Measurements from ENCODE around the gene REX1BD.
"Not testable (repeated sequence)": the region's sequence is repeated elsewhere in the genome, so short reads cannot be mapped to it uniquely, and the experiment has no call there.

REX1BD gene

GRCh38 chr19:18587962-18588610 lies 512 bp upstream of the REX1BD start:
- H3K9me3 Mint-ChIP-seq, result no peaks in the 10 kb centered on the region
- H3K27ac Mint-ChIP-seq, result peak overlapping the region; percentile 82 to 96 (median 83)
- peaks cover 20% of the 10 kb centered on the region for H3K4me1 Mint-ChIP-seq
- no peaks in the 10 kb centered on the region for H3K36me3 Mint-ChIP-seq (ENCODE audit: low read depth)
- H3K4me3 Mint-ChIP-seq, result peak overlapping the region; percentile 86 to 90 (median 87)
- peaks cover 18% of the 10 kb centered on the region for H3K27me3 Mint-ChIP-seq (ENCODE audit: low read depth)
- no peak for TF ChIP-seq CTCF (IDR thresholded peaks at IDR 0.05; ENCODE audit: unreplicated experiment in 3 of 3)

GRCh38 chr19:18589380-18590272 lies 1.0 kb downstream of the REX1BD start:
- H3K4me3 Mint-ChIP-seq, result peak overlapping the region; percentile 87 to 91 (median 90)
- H3K27ac Mint-ChIP-seq, result peak overlapping the region; percentile 83 to 95 (median 94)
- H3K36me3 Mint-ChIP-seq (ENCODE audit: low read depth), result no peaks in the 10 kb centered on the region
- TF ChIP-seq CTCF (IDR thresholded peaks at IDR 0.05; ENCODE audit: unreplicated experiment in 3 of 3), result no peak
- H3K4me1 Mint-ChIP-seq, result peaks cover 26% of the 10 kb centered on the region
- peaks cover 19% of the 10 kb centered on the region for H3K27me3 Mint-ChIP-seq (ENCODE audit: low read depth)
- no peaks in the 10 kb centered on the region for H3K9me3 Mint-ChIP-seq

GRCh38 chr19:18590273-18591272 lies 2.0 kb downstream of the REX1BD start:
- Mint-ChIP-seq H3K4me3 (peak overlapping the region; percentile 87 to 91 (median 90)), H3K4me1 (peaks cover 33% of the 10 kb centered on the region), H3K27me3 (ENCODE audit: low read depth) (peaks cover 16% of the 10 kb centered on the region), H3K9me3 (no peaks in the 10 kb centered on the region), H3K27ac (peak overlapping the region; percentile 83 to 95 (median 94)), H3K36me3 (ENCODE audit: low read depth) (no peaks in the 10 kb centered on the region)
- peak; percentile 59 to 82 (median 74) for TF ChIP-seq CTCF (IDR thresholded peaks at IDR 0.05; ENCODE audit: unreplicated experiment in 3 of 3)

GRCh38 chr19:18591735-18592385 lies 3.3 kb downstream of the REX1BD start:
- Mint-ChIP-seq H3K27ac (no peak overlapping the region), H3K9me3 (no peaks in the 10 kb centered on the region), H3K27me3 (ENCODE audit: low read depth) (peaks cover 28% of the 10 kb centered on the region), H3K36me3 (ENCODE audit: low read depth) (no peaks in the 10 kb centered on the region), H3K4me1 (peaks cover 35% of the 10 kb centered on the region), H3K4me3 (peak overlapping the region; percentile 47 to 61 (median 53))
- no peak for TF ChIP-seq CTCF (IDR thresholded peaks at IDR 0.05; ENCODE audit: unreplicated experiment in 3 of 3)

- Mint-ChIP-seq H3K4me3 (peak overlapping the region; percentile 4 to 36 (median 32)), H3K4me1 (peaks cover 35% of the 10 kb centered on the region), H3K27me3 (ENCODE audit: low read depth) (peaks cover 31% of the 10 kb centered on the region)
- not testable (repeated sequence) for H3K27ac Mint-ChIP-seq; H3K9me3 Mint-ChIP-seq; H3K36me3 Mint-ChIP-seq (ENCODE audit: low read depth)
Measured at GRCh38 chr19:18592732-18593131, 4.1 kb downstream of the REX1BD start.

Measured in nephron (organoid).